Hepatocyte (in vitro differentiated cells): ENCODE results near the gene RBM33.

Experiments used
- CTCF ChIP-seq: fragments of 200-600 bp; sonication (generic); IDR thresholded peaks from 2 replicates; pipeline ENCODE4 v1.5.1; 2016; ENCODE audit warnings: antibody characterized with exemption, mild to moderate bottlenecking; ENCODE audit not compliant: poor library complexity
- EZH2 ChIP-seq: fragments of 200-600 bp; sonication (generic); IDR thresholded peaks from 2 replicates; pipeline ENCODE4 v1.6.1; 2016; ENCODE audit warnings: antibody characterized with exemption, mild to moderate bottlenecking, borderline replicate concordance
- EZH2phosphoT487 ChIP-seq: fragments of 200-600 bp; sonication (generic); IDR thresholded peaks from one replicate; pipeline ENCODE4 v1.6.1; 2018; ENCODE audit warnings: antibody characterized with exemption, mild to moderate bottlenecking, low read depth, moderate library complexity; ENCODE audit not compliant: unreplicated experiment, severe bottlenecking

GRCh38 chr7:155696747-155697146 is 52.3 kb downstream of the RBM33 start:
- TF ChIP-seq CTCF (no peak), EZH2phosphoT487 (no peak), EZH2 (no peak)
